Raji (cell line): ENCODE results near the gene COA8.

ENCODE experiments used
- POLR2A ChIP-seq: IDR thresholded peaks from 2 replicates; pipeline ENCODE4 v1.6.1; 2011; ENCODE audit warnings: low read depth, low read length, control low read depth; ENCODE audit not compliant: insufficient read depth

The COA8 gene

DNA sequence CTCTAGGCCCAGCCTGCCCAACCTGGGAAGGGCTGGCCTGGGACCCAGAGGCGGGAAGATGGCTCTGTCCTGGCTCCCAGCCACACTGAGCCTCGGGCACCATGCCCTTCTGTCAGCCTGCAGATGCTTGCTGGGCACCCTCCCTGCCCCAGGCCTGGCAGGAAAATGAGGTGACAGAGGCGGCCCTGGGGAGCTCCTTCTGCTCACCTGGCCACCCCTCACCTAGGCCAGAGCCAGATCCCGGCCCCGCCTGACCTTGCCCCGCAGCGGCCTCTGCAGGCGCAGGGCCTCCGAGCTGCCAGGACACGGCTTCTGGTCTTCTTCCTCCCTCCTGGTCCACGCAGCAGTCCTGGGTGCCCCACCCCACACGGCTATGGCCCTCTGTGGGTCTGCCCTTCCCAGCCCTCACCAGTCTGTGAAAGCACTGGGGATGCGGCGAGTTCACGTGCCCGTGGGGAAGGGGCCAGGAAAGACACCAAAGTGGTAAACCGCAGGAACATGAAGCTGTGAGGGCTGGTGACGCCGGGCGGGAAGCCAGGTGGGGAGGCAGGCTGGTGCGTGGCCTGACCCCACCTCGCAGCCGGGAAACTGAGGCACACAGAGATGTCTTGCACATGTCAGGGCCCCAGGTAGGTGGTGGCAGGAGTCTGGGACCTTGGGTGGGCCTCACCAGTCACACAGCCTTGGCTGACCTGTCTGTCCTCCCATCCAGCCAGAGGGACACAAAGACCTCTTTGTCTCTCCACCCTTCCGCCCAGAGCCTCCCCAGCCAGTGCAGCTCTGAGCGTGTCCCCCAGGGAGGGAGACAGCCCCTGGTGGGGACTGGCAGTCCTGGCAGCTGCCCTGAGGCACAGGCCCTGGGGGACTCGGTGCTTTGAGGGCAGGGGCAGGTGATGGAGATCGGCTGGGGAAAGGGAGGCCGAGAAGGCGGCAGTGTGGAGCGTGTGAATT, 13.1 kb upstream of the COA8 start:
- TF ChIP-seq POLR2A = no peak

DNA sequence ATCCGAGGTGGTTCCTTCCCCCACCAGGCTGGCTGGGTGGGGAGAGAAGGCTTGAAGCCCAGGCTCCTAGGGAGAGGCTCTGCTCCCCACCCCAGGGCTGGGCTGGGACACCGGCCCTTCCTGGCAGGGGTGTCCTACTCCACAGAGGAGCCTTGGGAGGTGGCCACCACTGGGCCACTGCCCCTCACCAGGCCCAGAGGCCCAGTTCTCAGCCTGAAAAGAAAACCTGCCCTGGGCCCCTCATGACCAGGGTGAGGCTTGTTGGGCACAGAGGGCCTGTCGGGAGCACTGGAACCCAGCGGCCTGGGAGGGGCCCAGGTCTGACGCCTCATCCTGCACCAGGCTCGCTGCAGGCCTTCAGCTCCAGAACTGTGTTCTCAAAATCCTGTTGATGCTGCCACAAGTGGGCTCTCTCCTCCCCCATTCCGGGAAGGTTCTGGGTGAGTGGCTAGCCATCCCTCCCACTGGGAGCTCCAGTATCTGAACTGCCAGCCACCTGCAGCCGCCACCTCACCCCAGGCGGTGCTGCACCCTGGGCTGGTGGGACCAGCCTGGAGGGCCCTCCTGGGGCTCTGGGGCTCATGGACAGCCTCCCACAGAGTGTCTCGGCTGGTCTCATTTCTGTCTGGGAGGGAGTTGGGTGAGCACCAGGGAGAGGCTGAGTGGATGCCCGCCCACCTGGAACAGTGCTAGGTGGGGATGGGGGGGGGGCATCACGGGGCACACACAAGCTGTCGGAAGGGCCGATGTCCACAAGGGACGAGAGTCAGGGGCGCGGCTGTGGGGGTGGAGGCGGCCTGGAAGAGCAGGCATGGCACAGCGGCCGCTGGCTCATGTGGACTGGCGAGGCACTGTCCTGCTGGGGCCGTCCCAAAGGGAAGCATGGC, 12.1 kb upstream of the COA8 start:
- TF ChIP-seq POLR2A = no peak

DNA sequence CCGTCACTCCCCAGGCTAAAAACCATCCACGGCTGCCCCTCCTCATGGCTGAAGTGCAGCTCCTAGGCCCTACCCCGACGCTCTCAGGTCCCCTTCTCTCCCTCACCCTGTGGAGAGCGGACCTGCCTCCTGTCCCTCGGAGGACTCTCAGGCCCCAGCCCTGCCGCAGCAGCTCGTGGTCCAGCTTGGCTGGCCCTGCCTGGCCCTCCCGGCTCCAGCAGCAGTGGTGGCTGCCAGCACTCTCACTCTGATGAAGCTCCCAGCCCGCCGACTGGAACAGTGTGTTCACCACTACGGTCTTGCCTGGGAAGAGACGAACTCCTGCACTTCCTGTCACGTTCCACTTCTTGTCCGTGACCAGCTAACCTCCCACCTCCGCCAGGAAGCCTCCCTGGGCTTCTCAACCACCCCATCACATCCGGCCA, 11.4 kb upstream of the COA8 start:
- TF ChIP-seq POLR2A = no peak

DNA sequence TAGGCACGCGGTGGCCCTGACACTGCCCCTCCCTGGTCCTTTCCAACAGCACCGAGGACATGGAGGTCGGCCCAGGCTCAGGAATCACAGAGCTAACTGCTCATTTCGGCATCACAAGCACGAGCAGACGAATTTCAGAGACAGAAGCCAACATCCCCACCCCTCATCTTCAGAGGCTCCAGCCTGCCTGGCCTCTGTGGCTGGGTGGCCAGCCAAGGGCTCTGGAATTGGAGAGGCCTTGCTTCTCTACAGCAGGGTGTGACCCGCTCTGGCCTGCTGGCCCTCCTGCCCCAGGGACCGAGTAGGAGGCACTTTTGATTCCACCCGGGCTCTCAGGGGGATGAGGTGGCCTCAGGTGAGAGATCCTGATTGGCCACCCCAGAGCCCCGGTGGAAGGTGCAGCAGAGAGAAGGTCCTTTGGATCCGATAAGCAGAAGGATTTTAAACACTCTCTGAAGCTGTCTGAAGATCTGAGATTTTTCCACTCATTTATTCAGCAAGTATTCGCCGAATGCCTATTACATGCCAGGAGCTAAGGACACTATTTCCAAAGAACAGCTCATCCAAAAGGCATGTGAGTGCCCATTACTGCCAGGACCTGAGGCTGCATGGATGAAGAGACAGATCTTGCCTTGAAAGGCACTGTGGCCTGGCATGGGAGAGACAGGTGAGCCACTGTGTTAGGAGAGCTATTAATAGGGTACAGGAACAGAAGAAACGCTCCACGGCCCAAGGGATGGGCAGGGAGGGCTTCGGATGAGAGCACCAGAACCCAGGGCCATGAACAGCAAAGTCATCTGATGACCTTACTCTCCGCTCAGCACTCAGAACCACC, 10.5 kb upstream of the COA8 start:
- TF ChIP-seq POLR2A = no peak

- TF ChIP-seq POLR2A = no peak
Observed at GRCh38 chr14:103552846-103553210, 9.9 kb upstream of the COA8 start.

GRCh38 chr14:103555559-103556337, 7.0 kb upstream of the COA8 start:
- no peak for TF ChIP-seq POLR2A

GRCh38 chr14:103556946-103557758, 5.6 kb upstream of the COA8 start:
- no peak for TF ChIP-seq POLR2A

GRCh38 chr14:103558071-103558882, 4.5 kb upstream of the COA8 start:
- no peak for TF ChIP-seq POLR2A

DNA sequence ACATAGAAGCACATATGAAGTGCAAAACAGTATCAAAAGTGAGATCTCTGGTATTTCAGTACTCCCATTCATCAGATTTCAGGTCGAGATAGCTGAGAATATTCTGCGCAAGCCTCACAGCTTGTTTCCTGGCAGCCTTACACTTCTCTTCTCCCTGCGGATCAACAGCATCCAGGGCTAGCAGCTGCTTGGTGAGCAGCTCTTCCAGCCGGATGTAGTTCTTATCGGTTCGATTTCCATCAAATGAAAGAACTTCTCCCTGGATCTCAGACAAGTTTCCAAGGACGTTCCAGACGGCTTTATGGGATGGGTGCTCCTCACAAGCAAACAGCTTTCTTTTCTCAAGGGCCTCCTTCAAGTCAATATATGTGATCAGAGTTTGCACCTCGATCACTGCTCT, 3.0 kb upstream of the COA8 start:
- no peak for TF ChIP-seq POLR2A

- TF ChIP-seq POLR2A = no peak
Observed at GRCh38 chr14:103560691-103561090, 2.1 kb upstream of the COA8 start.

DNA sequence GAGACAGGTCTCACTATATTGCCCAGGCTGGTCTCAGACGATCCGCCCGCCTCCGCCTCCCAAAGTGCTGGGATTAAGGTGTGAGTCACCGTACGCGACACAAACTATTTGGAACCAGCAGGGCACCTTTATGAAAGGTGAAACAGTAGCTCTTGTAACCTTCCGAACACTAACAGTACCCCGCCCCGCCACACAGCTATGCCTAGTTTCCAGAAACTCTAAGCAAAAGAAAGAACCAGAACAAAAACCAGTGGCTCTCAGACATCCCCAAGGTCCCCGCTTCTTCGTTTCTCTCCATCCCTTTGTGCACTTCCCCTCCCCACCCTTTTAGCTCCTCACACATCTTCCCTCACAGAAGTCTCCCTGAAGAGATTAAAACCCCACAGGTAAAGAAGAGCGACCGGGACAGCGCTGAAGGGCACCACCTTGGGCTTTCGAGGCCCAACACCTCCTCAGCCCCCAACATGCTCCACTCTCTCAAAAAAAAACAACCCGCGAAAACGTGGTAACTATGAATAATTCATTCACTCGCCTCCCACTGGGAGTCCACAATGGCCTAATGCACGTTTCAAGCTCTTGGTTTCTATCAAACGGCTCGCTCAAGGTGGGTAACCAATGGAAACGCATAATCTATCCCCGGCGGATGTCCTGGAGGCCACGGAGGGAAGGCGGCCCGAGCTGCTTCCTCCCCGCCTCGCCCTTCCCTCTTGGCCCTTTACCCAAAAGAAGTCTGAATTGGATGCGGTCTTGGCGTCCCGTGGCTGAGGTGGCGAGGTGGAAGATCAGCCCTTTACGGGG, 1.2 kb upstream of the COA8 start:
- no peak for TF ChIP-seq POLR2A

- no peak for TF ChIP-seq POLR2A
Observed at GRCh38 chr14:103562179-103562428, 656 bp upstream of the COA8 start.
